NCI-H510A treated with DMSO at 0.1 percent for 48 hours (cell line): Measurements from ENCODE around the gene NKD2.

Source experiments
- DNase-seq: peaks from one replicate; lab custom pipeline; 2025; lab: John Stamatoyannopoulos, UW

The NKD2 gene

GRCh38 chr5:978693-979092 lies 29.9 kb upstream of the NKD2 start:
- no peak for DNase-seq

- no peak for DNase-seq
Observed at GRCh38 chr5:979100-979817, 29.3 kb upstream of the NKD2 start.

- DNase-seq = no peak
Observed at GRCh38 chr5:980001-980588, 28.5 kb upstream of the NKD2 start.

DNA sequence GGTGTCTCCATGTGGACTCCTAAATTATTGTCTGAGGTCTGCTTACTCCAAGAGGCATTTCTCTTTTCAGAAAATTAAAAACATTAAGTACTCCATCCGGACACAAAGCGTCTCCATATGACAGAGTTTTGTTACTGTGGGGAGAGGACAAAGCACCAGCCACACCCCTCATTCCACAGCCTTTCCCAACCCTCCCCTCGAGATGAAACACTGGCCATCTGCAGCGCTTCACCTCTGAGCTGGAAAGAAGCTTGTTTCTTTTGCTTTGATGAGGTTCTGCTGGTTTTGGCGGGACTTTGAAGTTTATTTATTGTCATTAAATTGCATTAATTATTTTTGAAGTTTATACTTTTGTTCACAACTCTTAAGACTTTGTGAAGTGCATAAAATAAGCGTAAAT lies 27.6 kb upstream of the NKD2 start:
- DNase-seq = no peak

DNA sequence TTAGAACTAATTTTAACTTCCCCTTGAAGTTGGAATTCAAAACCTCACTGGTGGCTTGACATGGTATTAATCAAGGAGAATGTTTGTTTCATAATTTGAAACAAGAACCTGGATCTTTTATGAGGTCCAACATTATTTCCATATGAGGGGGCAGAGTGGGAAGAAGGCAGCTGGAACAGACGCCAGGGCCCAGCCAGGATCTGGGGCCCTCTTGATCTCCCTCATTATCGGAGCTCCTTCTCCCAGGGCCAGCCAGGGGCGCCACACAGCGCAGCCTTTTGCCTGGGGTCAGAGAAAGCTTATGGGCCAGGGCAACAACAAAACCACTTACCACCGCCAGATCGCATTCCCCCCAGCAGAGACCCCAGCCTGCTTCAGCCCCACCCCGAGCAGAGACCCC lies 27.1 kb upstream of the NKD2 start:
- no peak for DNase-seq

DNA sequence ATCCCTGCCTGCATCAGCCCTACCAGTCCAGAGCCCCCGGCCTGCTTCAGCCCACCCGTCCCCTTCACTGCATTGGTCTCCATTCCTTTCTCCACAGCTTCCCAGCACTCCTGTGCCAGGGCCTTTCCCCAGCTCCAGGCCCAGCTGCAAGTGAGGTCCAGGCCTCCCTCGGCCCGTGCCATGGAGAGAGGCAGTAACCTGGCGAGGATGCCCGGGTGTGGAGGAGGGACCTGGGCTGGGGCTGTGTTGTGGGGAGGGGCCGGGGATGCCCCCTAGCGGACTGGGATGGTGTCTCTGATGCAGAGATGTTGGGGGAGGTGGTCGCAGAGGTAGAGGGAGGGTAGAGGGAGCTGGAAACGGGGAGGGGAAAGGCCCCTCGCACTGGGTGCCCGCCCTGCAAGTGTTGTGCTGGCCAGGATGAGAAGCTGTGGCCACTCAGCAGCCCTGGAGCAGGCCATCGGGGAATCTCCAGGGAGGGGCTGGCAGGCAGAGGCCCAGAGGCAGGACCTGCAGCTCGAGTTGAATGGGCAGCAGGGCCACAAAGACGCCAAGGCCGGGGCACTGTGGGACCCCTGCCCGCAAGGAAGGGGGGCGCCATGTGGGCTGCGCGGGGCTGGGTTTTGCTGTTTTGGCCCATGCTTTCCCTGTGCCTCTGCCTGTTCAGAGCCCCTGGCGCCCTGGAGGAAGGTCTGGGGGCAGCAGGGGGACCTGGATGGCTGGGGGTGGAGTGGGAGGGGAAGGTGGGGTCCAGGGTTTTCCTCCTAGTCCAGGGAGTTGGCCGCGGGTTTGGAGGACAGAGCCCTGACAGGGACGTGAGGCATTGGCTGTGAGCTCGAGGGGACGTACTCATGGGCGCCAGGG lies 26.0 kb upstream of the NKD2 start:
- DNase-seq = no peak

DNA sequence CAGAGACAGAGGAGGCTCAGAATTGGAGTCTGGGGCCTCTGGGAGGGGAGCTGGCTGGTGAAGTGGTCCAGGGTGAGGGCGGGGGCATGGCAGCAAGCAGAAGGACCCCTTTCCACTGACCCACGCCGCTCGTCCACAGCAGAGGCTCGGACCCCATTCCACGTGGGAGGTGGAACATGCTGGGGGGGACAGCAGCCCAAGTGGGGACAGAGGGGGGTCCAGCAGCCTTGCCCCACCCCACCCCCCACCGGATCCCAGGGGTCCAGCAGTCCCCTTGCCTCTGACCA lies 25.4 kb upstream of the NKD2 start:
- no peak for DNase-seq

DNA sequence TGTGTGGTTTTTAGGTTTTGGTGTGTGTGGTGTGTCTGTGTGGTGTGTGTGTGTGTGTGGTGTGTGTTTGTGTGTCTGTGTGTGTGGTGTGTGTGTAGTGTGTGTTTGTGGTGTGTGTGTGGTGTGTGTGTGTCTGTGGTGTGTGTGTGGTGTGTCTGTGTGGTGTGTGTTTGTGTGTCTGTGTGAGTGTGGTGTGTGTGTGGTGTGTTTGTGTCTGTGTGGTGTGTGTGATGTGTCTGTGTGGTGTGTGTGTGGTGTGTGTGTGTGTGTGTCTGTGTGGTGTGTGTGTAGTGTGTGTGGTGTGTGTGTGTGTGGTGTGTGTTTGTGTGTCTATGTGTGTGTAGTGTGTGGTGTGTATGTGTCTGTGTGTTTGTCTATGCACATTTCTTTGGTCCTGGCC lies 25.0 kb upstream of the NKD2 start:
- DNase-seq = no peak

DNA sequence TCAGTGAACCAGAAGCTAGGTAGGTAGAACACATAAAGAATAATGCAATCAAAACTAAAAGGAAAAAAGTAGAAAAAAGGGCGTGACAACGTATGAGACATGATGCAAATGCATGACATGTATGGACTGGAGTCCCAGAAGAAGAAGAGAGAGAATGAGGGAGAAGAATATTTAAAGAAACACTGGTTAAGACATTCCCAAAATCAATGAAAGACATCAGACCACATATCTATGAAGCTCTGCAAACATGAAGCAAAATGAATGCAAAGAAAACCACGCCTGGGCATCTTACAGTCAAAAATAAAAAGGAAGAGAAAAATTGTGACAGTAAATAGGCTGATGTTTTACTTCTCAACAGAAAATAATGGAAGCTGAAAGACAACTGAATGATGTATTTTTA lies 23.8 kb upstream of the NKD2 start:
- no peak for DNase-seq

DNA sequence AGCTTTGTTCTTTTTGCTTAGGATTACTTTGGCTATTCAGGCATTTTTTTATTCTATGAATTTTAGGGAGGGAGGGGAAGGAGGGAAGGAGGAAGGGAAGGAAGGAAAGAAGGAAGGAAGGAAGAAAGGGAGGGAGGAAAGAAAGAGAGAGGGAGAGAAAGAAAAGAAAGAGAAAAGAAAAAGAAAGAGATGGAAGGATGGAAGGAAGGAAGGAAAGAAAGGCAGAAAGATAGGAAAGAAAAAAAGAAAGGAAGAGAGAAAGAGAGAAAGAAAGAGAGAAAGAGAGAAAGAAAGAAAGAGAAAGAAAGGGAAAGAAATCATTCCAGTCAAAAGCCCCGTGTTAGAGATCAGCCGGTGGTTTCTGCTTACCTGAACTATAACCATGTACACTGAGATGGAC lies 20.8 kb upstream of the NKD2 start:
- no peak for DNase-seq

DNA sequence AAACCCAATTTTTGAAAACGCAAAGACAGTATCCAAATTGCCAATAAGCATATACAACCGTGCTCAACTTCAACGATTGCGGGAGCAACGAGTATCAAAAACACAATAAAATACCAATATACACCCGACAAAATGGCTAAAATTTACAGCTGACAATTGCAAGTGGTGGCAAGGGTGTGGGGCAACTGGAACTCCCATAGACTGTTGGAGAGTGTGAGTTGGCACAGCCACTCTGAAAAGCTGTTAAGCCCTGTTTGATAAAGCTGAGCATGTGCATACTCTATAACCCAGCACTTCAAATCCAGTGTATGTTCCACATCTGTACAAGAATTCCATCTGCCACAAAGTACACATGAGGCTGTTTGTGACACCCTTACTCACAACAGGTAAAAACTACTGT lies 20.3 kb upstream of the NKD2 start:
- no peak for DNase-seq

GRCh38 chr5:989961-990530 lies 18.6 kb upstream of the NKD2 start:
- no peak for DNase-seq

DNA sequence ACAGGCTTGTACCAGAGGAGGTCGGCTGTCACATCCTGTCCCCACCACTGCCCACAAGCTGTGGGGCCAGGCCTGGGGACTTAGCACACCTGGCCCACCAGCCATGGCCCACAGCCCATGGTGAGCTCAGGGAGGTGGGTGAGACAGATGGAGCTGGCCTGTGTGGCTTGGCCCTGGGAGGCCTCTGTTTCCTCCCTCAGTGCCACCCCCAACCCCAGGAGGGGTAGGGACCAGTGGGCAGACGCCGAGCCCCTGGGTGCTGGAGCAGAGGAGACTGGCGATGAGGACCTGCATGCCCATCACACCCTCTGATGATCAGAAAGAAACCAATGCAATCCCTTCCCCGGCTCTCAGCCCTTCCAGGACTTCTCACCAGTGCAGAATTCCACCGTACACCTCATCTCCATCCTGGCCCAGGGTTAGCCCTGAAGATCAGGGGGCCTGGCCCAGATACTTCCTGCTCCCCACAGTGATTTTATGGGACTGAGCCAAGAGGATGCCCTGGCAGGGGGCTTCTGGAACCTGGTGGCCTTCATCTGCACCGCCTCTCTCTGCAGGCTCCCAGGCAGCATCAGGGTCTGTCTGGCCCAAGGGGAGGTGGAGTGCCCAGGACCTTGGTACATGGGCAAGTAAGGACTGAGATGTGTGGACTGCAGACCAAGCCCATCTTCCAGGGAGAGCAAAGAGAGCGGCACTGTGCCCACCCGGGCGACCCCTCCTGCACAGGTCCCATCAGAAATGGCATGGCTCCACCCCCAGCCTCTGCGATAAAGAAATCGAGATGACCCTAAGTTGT lies 16.9 kb upstream of the NKD2 start:
- no peak for DNase-seq

DNA sequence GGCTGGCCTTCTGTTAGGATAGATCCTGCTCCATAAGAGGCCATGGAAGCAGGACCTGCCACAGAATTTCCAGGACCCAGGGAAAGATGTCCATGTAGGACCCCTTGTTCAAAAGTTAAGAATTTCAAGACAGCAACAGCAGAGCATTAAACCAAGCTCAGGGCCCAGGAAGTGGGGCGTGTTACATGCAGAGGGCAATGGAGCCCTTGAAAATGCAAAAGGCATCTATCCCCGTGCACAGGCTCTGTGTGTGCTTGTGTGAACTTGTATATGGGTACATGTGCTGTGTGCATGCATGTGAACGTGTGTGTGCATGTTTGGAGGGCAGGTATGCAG lies 14.4 kb upstream of the NKD2 start:
- no peak for DNase-seq

DNA sequence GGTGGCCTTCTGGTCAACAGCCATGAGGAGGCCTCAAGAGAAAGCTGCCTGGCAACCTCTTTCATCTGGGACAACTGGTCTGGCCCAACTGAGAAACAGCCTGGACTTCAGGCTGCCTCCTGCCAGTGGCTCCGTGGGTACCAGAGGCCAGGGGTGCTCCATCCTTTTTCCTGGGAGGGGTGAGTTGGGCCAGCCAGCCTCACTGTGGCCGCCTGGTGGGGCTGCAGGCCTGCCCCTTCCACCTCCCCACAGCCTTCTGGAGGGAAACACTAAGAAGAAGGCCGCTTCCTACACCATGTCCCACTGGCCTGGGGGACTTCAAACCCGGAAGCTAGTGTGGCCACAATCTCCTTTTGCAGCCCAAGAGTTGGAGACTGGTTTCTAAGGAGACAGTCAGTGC lies 13.8 kb upstream of the NKD2 start:
- no peak for DNase-seq

DNA sequence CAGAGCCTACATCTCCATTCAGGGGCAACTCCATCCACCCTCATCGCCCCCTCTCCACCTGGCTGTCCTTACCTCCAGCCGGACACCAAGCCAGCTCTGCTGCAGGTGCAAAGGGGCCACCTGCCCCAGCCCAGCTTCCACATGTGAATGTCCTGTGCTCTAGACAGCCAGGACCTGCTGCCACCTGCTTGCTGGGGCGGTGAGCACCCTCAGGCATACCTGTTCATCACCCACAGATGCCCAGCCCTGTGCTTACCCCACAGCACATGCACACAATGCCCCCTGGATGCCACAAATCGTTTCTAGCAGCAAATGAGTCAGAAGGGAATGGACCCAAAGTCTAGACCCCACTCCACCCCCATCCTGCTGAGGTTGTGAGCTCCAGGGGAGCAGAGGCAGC lies 13.3 kb upstream of the NKD2 start:
- DNase-seq = no peak

GRCh38 chr5:997001-997474 lies 11.6 kb upstream of the NKD2 start:
- peak; percentile 50 for DNase-seq

- DNase-seq = no peak
Observed at GRCh38 chr5:997711-998110, 10.9 kb upstream of the NKD2 start.

DNA sequence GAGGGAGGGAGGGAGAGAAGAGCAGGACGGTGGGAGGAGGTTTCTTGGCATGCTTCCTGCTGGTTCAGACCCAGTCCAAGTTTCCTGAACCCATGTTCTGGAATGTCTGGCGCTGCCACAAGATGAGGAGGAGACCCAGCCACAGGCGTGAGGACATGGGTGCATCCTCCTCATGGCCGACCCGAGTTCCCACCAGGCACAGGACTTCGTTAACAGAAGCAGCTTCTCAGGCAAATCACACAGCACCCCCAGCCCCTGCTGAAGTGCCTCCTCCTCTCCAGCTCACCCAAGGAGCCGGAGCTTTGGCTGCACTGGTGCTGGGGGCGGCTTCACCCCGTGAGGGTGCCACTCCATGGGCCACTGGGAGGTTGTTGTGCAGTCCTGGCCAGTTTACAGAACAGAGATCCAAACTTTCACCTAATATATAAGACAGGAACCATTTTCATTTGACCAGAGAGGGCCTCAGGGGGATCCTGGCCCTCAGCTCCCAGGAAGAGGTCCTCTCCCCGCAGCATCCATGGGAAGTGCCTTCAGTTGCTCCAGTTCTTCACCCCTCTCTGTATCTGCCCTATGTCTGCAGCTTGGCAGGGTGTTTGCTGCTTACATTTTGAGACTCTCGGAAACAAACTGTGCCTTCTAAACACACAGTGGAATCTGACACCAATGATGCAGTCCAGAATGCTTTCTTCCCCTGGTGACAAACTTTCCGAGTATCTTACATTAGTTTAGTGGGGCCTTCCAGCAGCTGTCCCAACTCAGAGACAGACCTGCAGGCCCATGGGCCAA lies 10.2 kb upstream of the NKD2 start:
- no peak for DNase-seq

DNA sequence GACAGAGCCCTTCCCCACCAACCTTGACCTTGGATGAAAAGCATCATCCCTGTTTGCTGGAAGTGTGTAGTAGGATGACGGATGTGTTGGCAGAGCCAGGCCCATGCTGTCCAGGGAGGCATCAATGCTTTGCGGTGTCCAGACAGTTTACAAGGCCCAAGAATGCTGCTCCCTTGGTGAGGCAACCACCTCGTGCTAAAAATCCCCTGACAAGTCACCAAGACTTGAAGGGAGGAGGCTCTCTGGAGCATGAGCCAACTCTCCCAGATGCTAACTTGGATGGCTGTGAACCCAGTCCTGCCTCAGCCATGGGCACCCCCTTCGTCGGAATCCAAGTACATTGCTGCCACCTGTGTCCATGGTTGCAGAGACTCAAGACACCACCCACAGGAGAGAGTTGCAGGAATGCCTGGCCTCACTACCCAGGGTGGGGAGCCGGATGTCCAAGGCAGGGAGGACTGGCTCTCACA lies 9.5 kb upstream of the NKD2 start:
- no peak for DNase-seq

DNA sequence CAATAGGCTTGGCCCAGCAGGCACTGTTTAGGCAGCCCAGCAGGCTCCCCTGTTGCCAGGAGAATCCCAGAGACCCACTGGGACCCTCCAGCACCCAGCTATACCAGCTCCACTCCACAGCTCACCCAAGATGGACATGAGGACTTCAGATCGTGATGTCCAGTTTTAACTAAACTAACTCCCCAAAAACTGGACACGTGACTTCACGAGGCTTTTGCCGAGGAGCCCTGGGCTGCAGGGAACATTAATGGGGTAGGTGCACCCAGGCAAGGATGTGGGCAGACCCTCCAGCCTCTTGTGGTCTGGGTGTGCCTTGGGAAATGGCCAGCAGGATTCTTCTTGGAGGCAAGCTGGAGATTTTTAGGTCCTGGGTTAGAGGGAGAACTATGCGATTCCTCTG lies 8.9 kb upstream of the NKD2 start:
- DNase-seq = no peak
